ENCODE measurements around the gene OSBPL1A.

OSBPL1A gene

GRCh38 chr18:24196764-24197163 lies 200.9 kb downstream of the OSBPL1A start:
- TF ChIP-seq TAF1 (IDR thresholded peaks at IDR 0.05; ENCODE audit: borderline replicate concordance, insufficient read depth, low read length) (no peak), REST (IDR thresholded peaks at IDR 0.05; ENCODE audit: insufficient read depth in 1 of 2, low read depth in 2 of 2, low read length in 2 of 2) (no peak), POLR2AphosphoS5 (IDR thresholded peaks at IDR 0.05; ENCODE audit: low read depth, low read length) (no peak), FOXP2 (optimal IDR thresholded peaks at IDR 0.05; ENCODE audit: borderline replicate concordance, extremely low read depth, extremely low read length, insufficient read depth) (no peak)

GRCh38 chr18:24195296-24196053 lies 202.1 kb downstream of the OSBPL1A start:
- no peak for TF ChIP-seq POLR2AphosphoS5 (IDR thresholded peaks at IDR 0.05; ENCODE audit: low read depth, low read length)

- TF ChIP-seq POLR2AphosphoS5 (IDR thresholded peaks at IDR 0.05; ENCODE audit: low read depth, low read length): no peak
- TF ChIP-seq FOXP2 (optimal IDR thresholded peaks at IDR 0.05; ENCODE audit: borderline replicate concordance, extremely low read depth, extremely low read length, insufficient read depth): no peak
- TF ChIP-seq REST (IDR thresholded peaks at IDR 0.05; ENCODE audit: insufficient read depth in 1 of 2, low read depth in 2 of 2, low read length in 2 of 2): no peak
- TF ChIP-seq TAF1 (IDR thresholded peaks at IDR 0.05; ENCODE audit: borderline replicate concordance, insufficient read depth, low read length): no peak
- no peak for TF ChIP-seq SIN3A (IDR thresholded peaks at IDR 0.05; ENCODE audit: borderline replicate concordance, insufficient read depth, low read length)
These were observed 207.0 kb downstream of the OSBPL1A start for GRCh38 chr18:24190590-24190989.

- TF ChIP-seq POLR2AphosphoS5 (IDR thresholded peaks at IDR 0.05; ENCODE audit: low read depth, low read length): no peak
These were observed 207.8 kb downstream of the OSBPL1A start for GRCh38 chr18:24189664-24190346.

GRCh38 chr18:24189007-24189528 lies 208.6 kb downstream of the OSBPL1A start:
- TF ChIP-seq FOXP2 (optimal IDR thresholded peaks at IDR 0.05; ENCODE audit: borderline replicate concordance, extremely low read depth, extremely low read length, insufficient read depth) (no peak), TAF1 (IDR thresholded peaks at IDR 0.05; ENCODE audit: borderline replicate concordance, insufficient read depth, low read length) (no peak), POLR2AphosphoS5 (IDR thresholded peaks at IDR 0.05; ENCODE audit: low read depth, low read length) (no peak), REST (IDR thresholded peaks at IDR 0.05; ENCODE audit: insufficient read depth in 1 of 2, low read depth in 2 of 2, low read length in 2 of 2) (no peak), SIN3A (IDR thresholded peaks at IDR 0.05; ENCODE audit: borderline replicate concordance, insufficient read depth, low read length) (no peak)

GRCh38 chr18:24188120-24188519 lies 209.5 kb downstream of the OSBPL1A start:
- no peak for TF ChIP-seq REST (IDR thresholded peaks at IDR 0.05; ENCODE audit: insufficient read depth in 1 of 2, low read depth in 2 of 2, low read length in 2 of 2)
- TF ChIP-seq POLR2AphosphoS5 (IDR thresholded peaks at IDR 0.05; ENCODE audit: low read depth, low read length): no peak
- no peak for TF ChIP-seq TAF1 (IDR thresholded peaks at IDR 0.05; ENCODE audit: borderline replicate concordance, insufficient read depth, low read length)
- TF ChIP-seq FOXP2 (optimal IDR thresholded peaks at IDR 0.05; ENCODE audit: borderline replicate concordance, extremely low read depth, extremely low read length, insufficient read depth): no peak
- no peak for TF ChIP-seq SIN3A (IDR thresholded peaks at IDR 0.05; ENCODE audit: borderline replicate concordance, insufficient read depth, low read length)

Measured in PFSK-1 (cell line).